B cell (primary cell): Measurements from ENCODE around the gene MRTFA. TPM values are rescaled to one million over a fixed set of nuclear protein-coding genes. Genes with fewer than 3 reads are reported as not detected.

Experiments
- ATAC-seq: fragments of 200-7000 bp; cut with Tn5 transposase; one replicate; pipeline ENCODE4 v1.10.0; 2021; ENCODE audit warnings: low read depth, mild to moderate bottlenecking, moderate number of reproducible peaks, moderate library complexity
- CTCF ChIA-PET: fragments of 350-600 bp; sonication (Branson Sonifier 250); formaldehyde crosslinking; loops from one replicate; lab custom pipeline; 2021; ENCODE audit warnings: antibody characterized with exemption, inconsistent platforms; lab: Charles Lee
- POLR2A ChIA-PET: fragments of 350-600 bp; sonication (Branson Sonifier 250); formaldehyde crosslinking; loops from one replicate; lab custom pipeline; 2021; ENCODE audit warnings: antibody characterized with exemption; lab: Charles Lee
- DNase-seq: peaks from one replicate; pipeline ENCODE4 v3.0.0; 2013
- H2AFZ ChIP-seq: 2 replicates; pipeline ENCODE4 v1.6.1; 2012; ENCODE audit warnings: mild to moderate bottlenecking, low read depth, low read length; ENCODE audit not compliant: insufficient read depth, poor library complexity, severe bottlenecking
- H3K27ac ChIP-seq, 2 donors: 1 replicate in 1 of 2; 2 replicates in 1 of 2; pipeline ENCODE4 v1.5.1; 2012 to 2013; ENCODE audit warnings: low read length in 2 of 2, mild to moderate bottlenecking in 2 of 2, moderate library complexity in 1 of 2
- H3K27me3 ChIP-seq, 4 experiments: fragments of 200-600 bp in 1 of 4; sonication (generic) in 1 of 4; replicated peaks in 1 of 4; 1 replicate in 2 of 4; 2 replicates in 2 of 4; pipeline versions ENCODE4 v1.6.1 to v1.7.0; 2013 to 2016; ENCODE audit warnings: low read length in 3 of 4, mild to moderate bottlenecking in 2 of 4, mixed read lengths in 1 of 4, moderate library complexity in 1 of 4; ENCODE audit not compliant: insufficient read depth in 4 of 4, control insufficient read depth in 3 of 4; ENCODE audit errors: control extremely low read depth in 1 of 4
- H3K36me3 ChIP-seq, 2 experiments: replicated peaks in 1 of 2; 1 replicate in 1 of 2; 2 replicates in 1 of 2; pipeline versions ENCODE4 v1.6.1 to v1.7.1; 2013; ENCODE audit warnings: low read length in 1 of 2; ENCODE audit not compliant: insufficient read depth in 2 of 2, control insufficient read depth in 1 of 2; ENCODE audit errors: control extremely low read depth in 1 of 2, extremely low read depth in 1 of 2
- H3K4me1 ChIP-seq, 2 donors: fragments of 200-600 bp in 1 of 2; sonication (generic) in 1 of 2; 1 replicate in 1 of 2; 2 replicates in 1 of 2; pipeline versions ENCODE4 v1.5.1 to v1.6.1; 2013 to 2017; ENCODE audit warnings: low read length in 2 of 2; ENCODE audit not compliant: control insufficient read depth in 2 of 2, insufficient read depth in 2 of 2
- H3K4me2 ChIP-seq: replicated peaks from 2 replicates; pipeline ENCODE3; 2012; ENCODE audit warnings: mild to moderate bottlenecking, low read depth, low read length; ENCODE audit not compliant: poor library complexity, severe bottlenecking
- H3K4me3 ChIP-seq, 5 experiments: fragments of 200-600 bp in 1 of 5; sonication (generic) in 1 of 5; 1 replicate in 3 of 5; 2 replicates in 2 of 5; pipeline versions ENCODE4 v1.5.1 to v1.7.0; 2011 to 2016; ENCODE audit warnings: low read length in 4 of 5, mild to moderate bottlenecking in 4 of 5, low read depth in 2 of 5, control low read depth in 1 of 5, moderate library complexity in 1 of 5; ENCODE audit not compliant: insufficient read depth in 1 of 5; ENCODE audit errors: control extremely low read depth in 1 of 5, extremely low read depth in 1 of 5
- H3K79me2 ChIP-seq: fragments of 200-600 bp; sonication (generic); one replicate; pipeline ENCODE4 v1.6.0; 2016; ENCODE audit warnings: low read length; ENCODE audit not compliant: control insufficient read depth, insufficient read depth
- H3K9ac ChIP-seq: fragments of 200-600 bp; sonication (generic); 2 replicates; pipeline ENCODE4 v1.6.1; 2017; ENCODE audit warnings: mild to moderate bottlenecking, low read length, moderate library complexity
- H3K9me3 ChIP-seq, 3 donors: one replicate each; pipeline versions ENCODE4 v1.6.1 to v1.7.1; 2013; ENCODE audit warnings: low read length in 2 of 3; ENCODE audit not compliant: control insufficient read depth in 2 of 3, insufficient read depth in 1 of 3; ENCODE audit errors: control extremely low read depth in 1 of 3
- H4K20me1 ChIP-seq: 2 replicates; pipeline ENCODE4 v1.6.0; 2012; ENCODE audit warnings: mild to moderate bottlenecking, low read length; ENCODE audit not compliant: insufficient read depth, control insufficient read depth, poor library complexity, severe bottlenecking
- H3K27ac Mint-ChIP-seq: one replicate; pipeline ENCODE4 v1.8.0; 2021; ENCODE audit warnings: mixed read lengths
- H3K27me3 Mint-ChIP-seq: one replicate; pipeline ENCODE4 v1.8.0; 2021; ENCODE audit warnings: mixed read lengths
- H3K4me1 Mint-ChIP-seq: one replicate; pipeline ENCODE4 v1.8.0; 2021; ENCODE audit warnings: mixed read lengths
- H3K4me3 Mint-ChIP-seq: one replicate; pipeline ENCODE4 v1.8.0; 2021; ENCODE audit warnings: mixed read lengths
- H3K9me3 Mint-ChIP-seq: one replicate; pipeline ENCODE4 v1.8.0; 2022; ENCODE audit warnings: mixed read lengths; ENCODE audit not compliant: insufficient read depth
- EZH2 ChIP-seq: IDR thresholded peaks from 2 replicates; pipeline ENCODE4 v1.6.1; 2012; ENCODE audit warnings: borderline replicate concordance, low read depth, mild to moderate bottlenecking, moderate library complexity, low read length; ENCODE audit not compliant: insufficient read depth, poor library complexity, severe bottlenecking
- WGBS: methylation state at CpG from one replicate; pipeline ENCODE4 v1.1.5; 2013; ENCODE audit warnings: missing lambda C conversion rate; ENCODE audit not compliant: insufficient coverage; 5-methylcytosine and 5-hydroxymethylcytosine counted together
- intact Hi-C: fragments of 100-400 bp; cut with micrococcal nuclease; formaldehyde crosslinking; loops from one replicate; pipeline ENCODE4 v1.10.0; 2022
- polyA plus RNA-seq: library from polyadenylated mRNA; depleted of rRNA; stranded (reverse); fragments of >200 nt; gene quantifications from 2 replicates; pipeline ENCODE4 v1.2.3, GENCODE V29; 2012
- total RNA-seq, 2 donors: library from RNA; stranded (reverse); fragments of 120-200 nt in 1 of 2; gene quantifications; 1 replicate in 1 of 2; 2 replicates in 1 of 2; pipeline versions ENCODE4 v1.2.3 to v1.2.4, GENCODE V29; 2013 to 2022
- TF ChIP-seq, protein P1 (sequence below): fragments of 200-600 bp; IDR thresholded peaks from one replicate; pipeline ENCODE4 v1.8.0; 2022; ENCODE audit warnings: antibody characterized with exemption, mild to moderate bottlenecking

The MRTFA gene
- total and polyA plus RNA-seq, 2 donors (not counting 1 experiment from before 2014, with no cell fraction given): 28.9 to 82.6 TPM

- ChIA-PET POLR2A (interaction anchor here (0.6 kb wide), 1 partner anchor 1039 kb away, joined by 5 read pairs; no protein-coding TSS in a partner anchor), CTCF (no interaction called here)
- Histone ChIP-seq H3K27me3 (no peaks in the 10 kb centered on the region), H3K27ac (no peak overlapping the region), H4K20me1 (no peaks in the 10 kb centered on the region), H3K4me1 (peaks cover 0 to 1% of the 10 kb centered on the region in 2 donors), H3K9me3 (no peaks in the 10 kb centered on the region), H3K9ac (no peak overlapping the region), H3K4me3 (no peak overlapping the region), H3K4me2 (no peak overlapping the region), H3K79me2 (peaks cover 17% of the 10 kb centered on the region), H3K36me3 (peaks cover 0 to 1% of the 10 kb centered on the region in 2 experiments), H2AFZ (no peak overlapping the region)
- peaks cover 3% of the 10 kb centered on the region for H3K4me1 Mint-ChIP-seq
- no peak overlapping the region for H3K4me3 Mint-ChIP-seq
- no peaks in the 10 kb centered on the region for H3K27me3 Mint-ChIP-seq
- intact Hi-C loops: no loop called here
- DNase-seq (no peak), ATAC-seq (no peak)
- no peak for TF ChIP-seq EZH2
- H3K9me3 Mint-ChIP-seq: no peaks in the 10 kb centered on the region
- H3K27ac Mint-ChIP-seq: no peak overlapping the region
These were observed 137.3 kb downstream of the MRTFA start for GRCh38 chr22:40499209-40499623.

DNA sequence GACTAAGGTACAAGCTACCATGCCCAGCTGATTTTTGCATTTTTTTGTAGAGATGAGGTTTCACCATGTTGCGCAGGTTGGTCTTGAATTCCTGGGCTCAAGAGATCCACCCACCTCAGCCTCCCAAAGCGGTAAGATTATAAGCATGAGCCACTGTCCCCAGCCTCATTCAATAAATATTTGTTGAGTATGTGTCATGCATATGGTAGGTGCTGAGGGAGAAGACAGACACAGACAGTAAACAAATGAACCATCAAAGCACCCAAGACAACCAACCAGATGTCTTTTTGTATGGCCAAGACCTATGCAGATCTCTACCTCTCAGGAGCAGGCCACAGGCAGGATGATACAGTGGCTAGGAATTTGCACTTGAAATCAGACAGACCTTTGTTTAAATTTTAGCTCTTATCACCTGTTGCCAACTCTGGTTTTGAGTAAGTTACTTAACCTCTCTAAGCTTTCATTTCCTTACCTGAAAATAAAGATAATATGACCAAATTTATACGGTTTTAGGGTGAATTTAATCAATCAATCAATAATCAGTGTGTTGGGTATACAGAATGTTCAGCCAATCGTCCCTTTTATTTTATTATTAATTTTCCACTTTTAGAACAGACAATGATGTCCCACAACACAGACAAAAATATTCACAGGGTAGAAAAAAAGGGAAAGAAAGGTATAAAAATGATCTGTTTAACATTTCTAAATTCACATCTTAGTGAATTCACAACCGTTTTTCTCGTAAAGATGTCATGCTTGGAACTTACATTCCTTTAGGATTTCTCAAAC is 137.9 kb downstream of the MRTFA start:
- Histone ChIP-seq H3K4me1 (no peaks in the 10 kb centered on the region), H3K9ac (no peak overlapping the region), H3K9me3 (no peaks in the 10 kb centered on the region), H3K36me3 (peaks cover 0 to 1% of the 10 kb centered on the region in 2 experiments), H3K79me2 (peaks cover 18% of the 10 kb centered on the region), H3K27me3 (no peaks in the 10 kb centered on the region), H3K27ac (no peak overlapping the region), H3K4me3 (no peak overlapping the region), H3K4me2 (no peak overlapping the region), H4K20me1 (no peaks in the 10 kb centered on the region), H2AFZ (no peak overlapping the region)
- Mint-ChIP-seq H3K4me1 (peaks cover 3% of the 10 kb centered on the region), H3K9me3 (no peaks in the 10 kb centered on the region), H3K27ac (no peak overlapping the region), H3K27me3 (no peaks in the 10 kb centered on the region), H3K4me3 (no peak overlapping the region)
- no peak for ATAC-seq
- no peak for TF ChIP-seq EZH2
- TF ChIP-seq, protein P1, sequence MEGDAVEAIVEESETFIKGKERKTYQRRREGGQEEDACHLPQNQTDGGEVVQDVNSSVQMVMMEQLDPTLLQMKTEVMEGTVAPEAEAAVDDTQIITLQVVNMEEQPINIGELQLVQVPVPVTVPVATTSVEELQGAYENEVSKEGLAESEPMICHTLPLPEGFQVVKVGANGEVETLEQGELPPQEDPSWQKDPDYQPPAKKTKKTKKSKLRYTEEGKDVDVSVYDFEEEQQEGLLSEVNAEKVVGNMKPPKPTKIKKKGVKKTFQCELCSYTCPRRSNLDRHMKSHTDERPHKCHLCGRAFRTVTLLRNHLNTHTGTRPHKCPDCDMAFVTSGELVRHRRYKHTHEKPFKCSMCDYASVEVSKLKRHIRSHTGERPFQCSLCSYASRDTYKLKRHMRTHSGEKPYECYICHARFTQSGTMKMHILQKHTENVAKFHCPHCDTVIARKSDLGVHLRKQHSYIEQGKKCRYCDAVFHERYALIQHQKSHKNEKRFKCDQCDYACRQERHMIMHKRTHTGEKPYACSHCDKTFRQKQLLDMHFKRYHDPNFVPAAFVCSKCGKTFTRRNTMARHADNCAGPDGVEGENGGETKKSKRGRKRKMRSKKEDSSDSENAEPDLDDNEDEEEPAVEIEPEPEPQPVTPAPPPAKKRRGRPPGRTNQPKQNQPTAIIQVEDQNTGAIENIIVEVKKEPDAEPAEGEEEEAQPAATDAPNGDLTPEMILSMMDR: no peak
- intact Hi-C loops: no loop called here
- DNase-seq: no peak
- ChIA-PET CTCF (no interaction called here), POLR2A (interaction anchor here (0.6 kb wide), 1 partner anchor 1040 kb away, joined by 5 read pairs; no protein-coding TSS in a partner anchor)
- 100% methylated on average over 2 of the region's 6 CpGs for WGBS
